Fibroblast of pulmonary artery (primary cell): Measurements from ENCODE around the gene ECI2.
A peak's percentile ranks its signal among the peaks of the same experiment; 100 is the strongest.

Experiments used
- DNase-seq: peaks from one replicate; pipeline ENCODE4 v3.0.0-alpha.2; 2010; ENCODE audit warnings: low read depth
- H3K4me3 ChIP-seq: replicated peaks from 2 replicates; pipeline ENCODE4 v1.5.1; 2011; ENCODE audit warnings: low read depth, mild to moderate bottlenecking, control low read depth, low read length, moderate library complexity
- TF ChIP-seq, protein P1 (sequence below): IDR thresholded peaks from 2 replicates; pipeline ENCODE4 v1.5.1; 2011; ENCODE audit warnings: mild to moderate bottlenecking, control low read depth, low read length, inconsistent platforms; ENCODE audit errors: missing control alignments

The ECI2 gene, protein sequence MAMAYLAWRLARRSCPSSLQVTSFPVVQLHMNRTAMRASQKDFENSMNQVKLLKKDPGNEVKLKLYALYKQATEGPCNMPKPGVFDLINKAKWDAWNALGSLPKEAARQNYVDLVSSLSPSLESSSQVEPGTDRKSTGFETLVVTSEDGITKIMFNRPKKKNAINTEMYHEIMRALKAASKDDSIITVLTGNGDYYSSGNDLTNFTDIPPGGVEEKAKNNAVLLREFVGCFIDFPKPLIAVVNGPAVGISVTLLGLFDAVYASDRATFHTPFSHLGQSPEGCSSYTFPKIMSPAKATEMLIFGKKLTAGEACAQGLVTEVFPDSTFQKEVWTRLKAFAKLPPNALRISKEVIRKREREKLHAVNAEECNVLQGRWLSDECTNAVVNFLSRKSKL

DNA sequence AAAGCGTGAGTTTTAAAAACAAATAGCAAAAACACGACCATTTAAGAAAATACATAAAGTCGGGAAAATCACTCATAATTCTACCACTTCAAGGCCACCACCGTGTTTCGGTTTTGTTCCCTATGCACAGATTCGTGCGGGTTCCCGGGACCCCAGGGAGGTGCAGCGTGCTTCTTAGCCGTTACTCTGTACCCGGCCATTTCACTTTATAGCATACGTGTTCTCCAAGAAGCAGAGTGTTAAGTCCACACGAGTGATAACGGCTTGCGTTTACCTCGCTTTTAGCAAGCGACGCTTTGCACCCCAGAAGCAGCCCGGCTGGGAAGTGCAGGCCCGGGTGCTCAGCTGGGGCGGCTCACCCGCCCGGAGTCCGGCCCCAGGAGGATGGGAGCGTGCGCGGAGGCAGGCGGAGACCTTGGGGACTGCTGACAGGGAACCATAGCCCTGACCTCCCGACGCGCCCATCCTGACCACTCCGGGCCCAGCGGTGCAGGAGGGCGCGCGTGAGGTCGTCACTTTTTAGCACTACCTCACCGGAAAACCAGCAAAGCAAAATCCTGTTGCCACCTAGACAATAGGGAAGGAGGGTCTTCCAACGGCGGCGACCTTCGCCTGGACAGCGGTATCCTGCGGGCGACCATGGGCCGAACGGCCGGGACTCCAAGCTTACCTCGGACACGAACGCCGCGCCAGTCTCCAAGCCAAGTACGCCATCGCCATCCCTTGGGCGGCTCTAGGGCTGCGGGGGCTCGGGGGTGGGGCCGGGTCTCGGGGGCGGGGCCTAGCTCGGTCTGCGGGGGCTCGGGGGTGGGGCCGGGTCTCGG is at the start of gene ECI2:
TSS of gene ECI2 (minus strand) at position 735 of the 824 bp plus-strand sequence. CDS start at position 720, 15 bp downstream.
- DNase-seq = no peak
- TF ChIP-seq, protein P1, sequence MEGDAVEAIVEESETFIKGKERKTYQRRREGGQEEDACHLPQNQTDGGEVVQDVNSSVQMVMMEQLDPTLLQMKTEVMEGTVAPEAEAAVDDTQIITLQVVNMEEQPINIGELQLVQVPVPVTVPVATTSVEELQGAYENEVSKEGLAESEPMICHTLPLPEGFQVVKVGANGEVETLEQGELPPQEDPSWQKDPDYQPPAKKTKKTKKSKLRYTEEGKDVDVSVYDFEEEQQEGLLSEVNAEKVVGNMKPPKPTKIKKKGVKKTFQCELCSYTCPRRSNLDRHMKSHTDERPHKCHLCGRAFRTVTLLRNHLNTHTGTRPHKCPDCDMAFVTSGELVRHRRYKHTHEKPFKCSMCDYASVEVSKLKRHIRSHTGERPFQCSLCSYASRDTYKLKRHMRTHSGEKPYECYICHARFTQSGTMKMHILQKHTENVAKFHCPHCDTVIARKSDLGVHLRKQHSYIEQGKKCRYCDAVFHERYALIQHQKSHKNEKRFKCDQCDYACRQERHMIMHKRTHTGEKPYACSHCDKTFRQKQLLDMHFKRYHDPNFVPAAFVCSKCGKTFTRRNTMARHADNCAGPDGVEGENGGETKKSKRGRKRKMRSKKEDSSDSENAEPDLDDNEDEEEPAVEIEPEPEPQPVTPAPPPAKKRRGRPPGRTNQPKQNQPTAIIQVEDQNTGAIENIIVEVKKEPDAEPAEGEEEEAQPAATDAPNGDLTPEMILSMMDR = no peak
- peak within 1 kb of the TSS; percentile 84 for H3K4me3 ChIP-seq

DNA sequence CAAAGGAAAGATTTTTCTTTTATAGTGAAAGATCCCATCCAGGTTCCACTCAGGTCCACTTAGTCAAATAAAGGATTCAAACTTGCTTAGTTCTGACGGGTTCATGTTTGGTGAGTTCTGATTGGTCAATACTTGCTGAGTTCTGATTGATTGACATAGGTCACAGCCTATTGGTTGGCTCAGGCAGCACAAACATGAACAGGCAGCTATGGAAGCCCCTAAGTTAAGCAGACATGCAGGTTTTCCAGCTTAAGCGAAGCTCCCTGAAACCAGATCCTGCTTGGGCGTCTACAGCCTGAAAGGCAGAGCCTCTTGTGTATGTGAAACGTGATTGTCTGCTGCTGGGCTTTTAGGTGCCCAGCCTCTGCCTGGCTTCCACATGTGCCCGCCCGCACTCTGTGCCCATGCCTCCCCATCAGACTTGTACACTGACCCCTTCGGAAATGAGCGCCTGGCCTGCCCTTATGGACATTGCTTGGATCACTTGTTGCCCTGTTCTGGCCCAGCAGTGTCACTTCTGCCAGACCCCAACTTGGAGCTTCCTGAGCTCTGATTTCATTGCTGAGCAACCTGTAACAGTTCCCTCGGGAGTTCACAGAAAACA is 45.4 kb upstream of the ECI2 start:
- TF ChIP-seq, protein P1 = no peak
- H3K4me3 ChIP-seq = no peak overlapping the region
- peak; percentile 53 for DNase-seq

DNA sequence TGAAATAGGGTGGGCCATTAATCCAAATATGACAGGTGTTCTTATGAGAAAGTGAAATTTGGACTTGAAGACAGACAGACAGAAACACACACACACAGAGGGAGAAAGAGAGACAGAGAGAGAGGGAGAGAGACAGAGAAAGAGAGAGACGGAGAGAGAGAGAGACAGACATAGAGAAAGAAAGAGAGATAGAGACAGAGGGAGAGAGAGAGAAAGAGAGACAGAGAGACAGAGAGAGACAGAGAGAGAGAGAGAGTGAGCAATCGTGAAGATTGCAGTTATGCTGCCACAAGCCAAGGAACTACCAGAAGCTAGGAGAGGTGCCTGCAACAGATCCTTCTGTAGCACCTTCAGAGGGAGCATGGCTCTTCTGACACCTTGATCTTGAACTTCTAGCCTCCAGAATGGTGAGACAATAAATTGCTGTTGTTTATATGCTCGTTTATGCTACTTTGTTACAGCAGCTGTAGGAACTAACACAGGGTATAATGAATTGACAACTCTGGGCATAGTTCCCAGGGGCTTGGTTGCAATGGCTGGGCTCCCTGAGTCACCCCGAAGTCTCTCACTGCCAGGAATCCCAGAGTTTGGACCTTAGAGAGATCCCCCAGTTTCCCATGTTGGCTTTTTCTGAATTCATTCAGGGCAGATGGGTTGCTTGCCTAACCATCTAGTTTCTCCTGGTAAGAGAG is 44.7 kb upstream of the ECI2 start:
- no peak overlapping the region for H3K4me3 ChIP-seq
- DNase-seq = no peak
- TF ChIP-seq, protein P1 = no peak

DNA sequence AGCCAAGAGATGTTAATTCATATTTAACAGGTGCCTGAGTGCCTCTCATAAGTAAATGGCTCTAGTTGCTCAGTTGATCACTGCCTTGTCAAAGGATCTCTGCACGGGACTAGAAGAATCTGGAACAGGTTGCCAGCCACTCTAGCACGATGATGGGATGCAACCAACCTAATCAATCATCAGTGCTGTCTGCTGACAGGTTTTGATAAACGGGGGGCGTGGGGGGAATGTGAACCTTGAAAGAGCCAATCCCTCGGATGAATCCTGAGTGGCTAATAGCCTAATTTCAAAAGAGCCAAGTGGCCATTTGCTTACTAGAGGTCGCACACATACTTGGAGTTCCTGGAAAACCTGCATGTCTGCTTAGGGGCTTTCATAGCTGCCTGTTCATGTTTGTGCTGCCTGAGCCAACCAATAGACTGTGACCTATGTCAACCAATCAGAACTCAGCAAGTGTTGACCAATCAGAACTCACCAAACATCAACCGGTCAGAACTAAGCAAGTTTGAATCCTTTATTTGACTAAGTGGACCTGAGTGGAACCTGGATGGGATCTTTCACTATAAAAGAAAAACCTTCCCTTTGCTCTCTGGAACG is 43.5 kb upstream of the ECI2 start:
- H3K4me3 ChIP-seq = no peak overlapping the region
- TF ChIP-seq, protein P1 = no peak
- DNase-seq = no peak

DNA sequence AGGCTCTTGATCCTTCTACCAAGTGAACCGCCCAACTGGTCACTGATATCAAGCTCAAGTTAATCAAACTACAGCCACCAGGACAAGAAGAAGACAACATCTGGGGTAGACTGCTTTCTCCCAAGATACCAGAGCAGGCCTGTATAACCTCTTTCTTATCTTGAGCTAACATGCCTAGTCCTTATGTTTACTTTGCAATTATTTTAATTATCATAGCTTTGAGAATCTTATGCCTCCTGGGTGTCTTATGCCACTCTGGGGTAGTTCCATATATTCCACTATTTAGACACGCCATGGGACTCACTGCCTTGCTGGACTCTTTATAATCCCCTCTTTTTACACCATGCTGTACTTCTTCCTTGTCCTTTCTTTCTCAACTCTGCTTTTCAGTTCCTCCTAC is 41.5 kb upstream of the ECI2 start:
- no peak for DNase-seq
- TF ChIP-seq, protein P1 = no peak

DNA sequence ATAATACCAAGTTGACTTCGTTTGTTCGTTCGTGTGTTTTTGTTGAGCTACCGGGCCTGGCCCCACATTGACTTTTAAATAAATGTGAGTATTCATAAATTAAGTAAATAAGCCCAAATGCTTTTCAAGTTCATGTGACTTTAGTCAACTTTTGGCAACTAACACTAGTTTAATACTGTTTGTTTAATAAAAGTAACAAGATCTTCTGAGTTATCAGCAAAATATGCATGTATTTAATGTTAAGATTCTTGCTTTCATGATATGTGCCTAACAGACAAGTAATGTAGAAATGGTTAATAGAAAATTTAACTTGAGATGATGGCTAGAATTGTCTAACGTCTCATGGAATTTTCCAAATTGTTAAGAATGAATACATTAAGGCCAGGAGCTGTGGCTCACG is 38.7 kb upstream of the ECI2 start:
- DNase-seq = no peak

More for the DNA sequence above, 41.5 kb upstream of the ECI2 start:
- no peak overlapping the region for H3K4me3 ChIP-seq

More for the DNA sequence above, 38.7 kb upstream of the ECI2 start:
- no peak overlapping the region for H3K4me3 ChIP-seq
- TF ChIP-seq, protein P1 = no peak
